Measurements from ENCODE around the gene TMEM145. TPM values are rescaled to one million over a fixed set of nuclear protein-coding genes. Genes with fewer than 3 reads are reported as not detected.

TMEM145 gene
- total RNA-seq, 1 donor from 2014 or later = 1.4 TPM

- DNase-seq (ENCODE audit: low spot score) = no peak
Measured at GRCh38 chr19:42361545-42361910, 48.4 kb downstream of the TMEM145 start.

- no peak for DNase-seq (ENCODE audit: low spot score)
Measured at GRCh38 chr19:42362342-42362741, 49.2 kb downstream of the TMEM145 start.

- no peak for DNase-seq (ENCODE audit: low spot score)
Measured at GRCh38 chr19:42362891-42363440, 49.9 kb downstream of the TMEM145 start.

GRCh38 chr19:42363614-42364346, 50.7 kb downstream of the TMEM145 start:
- no peak for DNase-seq (ENCODE audit: low spot score)

GRCh38 chr19:42366673-42367072, 53.6 kb downstream of the TMEM145 start:
- no peak for DNase-seq (ENCODE audit: low spot score)

- no peak for DNase-seq (ENCODE audit: low spot score)
Measured at GRCh38 chr19:42367929-42368328, 54.8 kb downstream of the TMEM145 start.

- no peak for DNase-seq (ENCODE audit: low spot score)
Measured at GRCh38 chr19:42368360-42368759, 55.3 kb downstream of the TMEM145 start.

GRCh38 chr19:42368765-42369164, 55.7 kb downstream of the TMEM145 start:
- DNase-seq (ENCODE audit: low spot score) = no peak

- DNase-seq (ENCODE audit: low spot score) = no peak
Measured at GRCh38 chr19:42369433-42370067, 56.4 kb downstream of the TMEM145 start.

GRCh38 chr19:42370068-42370520, 57.0 kb downstream of the TMEM145 start:
- DNase-seq (ENCODE audit: low spot score) = no peak

GRCh38 chr19:42370626-42371175, 57.6 kb downstream of the TMEM145 start:
- DNase-seq (ENCODE audit: low spot score) = no peak

Other genes with a start within 250 kb of the TMEM145 start
- gene GRIK5, start 243.1 kb upstream of the TMEM145 start, total RNA-seq = 6.9 TPM
- gene ZNF574, start 237.1 kb upstream of the TMEM145 start, total RNA-seq = 18.7 TPM
- 5.3 TPM for gene POU2F2, start 180.9 kb upstream of the TMEM145 start, total RNA-seq
- 24.7 TPM for gene DEDD2, start 95.6 kb upstream of the TMEM145 start, total RNA-seq
- 13.2 TPM for gene ZNF526, start 93.0 kb upstream of the TMEM145 start, total RNA-seq
- gene GSK3A, start 70.7 kb upstream of the TMEM145 start, total RNA-seq = 36.4 TPM
- gene ERF, start 58.2 kb upstream of the TMEM145 start, total RNA-seq = 47.4 TPM
- 83.4 TPM for gene CIC, start 44.1 kb upstream of the TMEM145 start, total RNA-seq
- gene PRR19, start 11.2 kb upstream of the TMEM145 start, total RNA-seq = 1.6 TPM
- 19.8 TPM for gene PAFAH1B3, start 10.7 kb upstream of the TMEM145 start, total RNA-seq
- 22.0 TPM for gene MEGF8, start 12.3 kb downstream of the TMEM145 start, total RNA-seq
- gene CNFN, start 77.0 kb downstream of the TMEM145 start, total RNA-seq = 5.3 TPM
- 23.6 TPM for gene LIPE, start 114.1 kb downstream of the TMEM145 start, total RNA-seq
- 77.8 TPM for gene CXCL17, start 129.6 kb downstream of the TMEM145 start, total RNA-seq
- gene CEACAM1, start 215.2 kb downstream of the TMEM145 start, total RNA-seq = 21.6 TPM